ENCODE results near the gene FAM120B. TPM values are rescaled to one million over a fixed set of nuclear protein-coding genes. Genes with fewer than 3 reads are reported as not detected.

FAM120B gene
- total RNA-seq, 1 donor from 2014 or later = 20.5 TPM

DNA sequence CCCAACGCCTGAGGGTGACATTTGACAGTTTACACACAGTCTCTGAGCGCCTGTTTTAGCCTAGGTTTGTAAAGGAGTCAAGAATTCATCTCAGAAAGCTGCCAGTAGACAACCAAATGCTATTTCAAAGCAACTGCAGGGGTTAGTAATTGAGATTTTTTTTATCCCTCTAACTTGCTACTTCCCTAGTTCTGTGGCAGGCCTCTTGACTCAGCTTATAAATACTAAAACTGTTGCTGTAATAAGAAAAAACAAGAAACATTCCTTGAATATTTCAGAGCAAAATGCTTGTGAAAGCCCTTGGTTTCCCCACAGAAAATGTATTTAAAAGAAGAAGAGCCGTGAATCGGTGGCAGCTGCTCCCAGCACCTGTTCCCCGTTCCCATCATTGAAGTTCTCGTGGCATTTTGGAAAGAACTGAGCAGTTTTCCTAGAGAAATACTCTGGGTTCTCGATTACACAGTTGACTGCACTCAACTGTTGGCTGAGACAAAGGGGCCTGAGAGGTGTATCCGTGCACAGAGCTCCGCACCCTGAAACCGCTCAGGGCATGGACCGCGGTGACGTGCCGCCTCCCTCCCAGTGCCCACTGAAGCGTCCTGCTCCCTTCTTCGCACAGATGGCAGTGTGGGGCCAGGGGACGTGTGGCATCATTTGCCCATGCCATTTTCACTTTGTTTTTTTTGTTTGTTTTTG is 36.6 kb upstream of the FAM120B start:
- no peak for ATAC-seq
- peak; percentile 9 for DNase-seq
- intact Hi-C loops (cut with micrococcal nuclease) = no loop called here

DNA sequence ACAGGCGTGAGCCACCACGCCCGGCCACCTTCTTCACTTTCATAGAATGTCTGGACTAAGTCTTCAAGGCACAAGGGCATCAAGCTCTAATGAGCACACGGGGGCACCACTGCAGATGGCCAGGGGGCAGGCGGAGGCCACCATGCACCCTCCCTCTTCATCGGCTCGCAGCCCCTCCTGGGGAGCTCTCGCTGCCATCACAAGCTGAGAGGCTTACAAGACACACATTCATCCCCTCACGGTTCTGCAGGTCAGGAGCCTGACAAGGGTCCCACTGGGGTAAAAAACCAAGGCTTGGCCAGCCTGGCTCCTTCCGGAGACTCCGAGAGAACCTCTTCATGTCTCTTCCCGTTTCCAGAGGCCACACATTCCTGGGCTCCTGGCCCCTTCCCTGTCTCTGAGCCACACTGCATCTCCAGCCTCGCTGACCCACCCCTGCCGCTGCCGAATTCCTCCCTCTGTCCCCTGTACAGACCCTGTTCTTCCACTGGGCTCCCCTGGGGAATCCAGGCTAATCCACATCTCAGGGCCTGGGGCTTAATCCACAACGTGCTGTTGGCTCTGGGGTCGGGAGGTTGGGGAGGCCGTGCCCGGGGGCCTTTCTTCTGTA is 35.5 kb upstream of the FAM120B start:
- DNase-seq = peak; percentile 17
- intact Hi-C loops (cut with micrococcal nuclease) = no loop called here
- ATAC-seq = no peak

DNA sequence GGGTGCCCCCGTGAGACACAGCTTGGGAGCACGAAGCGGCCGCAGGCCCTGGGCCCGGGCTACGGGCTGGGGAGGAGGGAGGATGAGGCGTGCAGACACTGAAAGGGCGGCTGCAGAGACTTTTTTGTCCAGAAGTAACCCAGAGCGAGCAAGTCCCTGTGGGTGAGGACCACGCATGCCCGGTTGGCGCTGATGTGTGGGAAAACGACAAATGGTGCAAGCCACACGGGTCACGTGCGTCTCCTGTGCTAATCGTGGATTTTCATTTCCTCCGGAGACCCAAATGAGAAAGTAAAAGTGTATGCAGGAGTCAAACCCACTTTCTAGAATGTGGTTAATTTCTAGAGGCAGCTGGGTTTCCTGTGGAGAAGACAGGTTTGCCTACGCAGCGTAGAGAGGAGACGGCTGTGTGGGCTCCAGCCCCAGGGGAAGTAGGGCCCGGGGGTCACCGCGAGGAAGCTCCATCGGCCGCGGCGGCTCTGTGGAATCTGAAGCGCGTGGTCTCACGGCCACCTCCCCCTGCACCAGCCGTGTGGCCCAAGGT is 34.7 kb upstream of the FAM120B start:
- DNase-seq = peak; percentile 62
- no peak for ATAC-seq

DNA sequence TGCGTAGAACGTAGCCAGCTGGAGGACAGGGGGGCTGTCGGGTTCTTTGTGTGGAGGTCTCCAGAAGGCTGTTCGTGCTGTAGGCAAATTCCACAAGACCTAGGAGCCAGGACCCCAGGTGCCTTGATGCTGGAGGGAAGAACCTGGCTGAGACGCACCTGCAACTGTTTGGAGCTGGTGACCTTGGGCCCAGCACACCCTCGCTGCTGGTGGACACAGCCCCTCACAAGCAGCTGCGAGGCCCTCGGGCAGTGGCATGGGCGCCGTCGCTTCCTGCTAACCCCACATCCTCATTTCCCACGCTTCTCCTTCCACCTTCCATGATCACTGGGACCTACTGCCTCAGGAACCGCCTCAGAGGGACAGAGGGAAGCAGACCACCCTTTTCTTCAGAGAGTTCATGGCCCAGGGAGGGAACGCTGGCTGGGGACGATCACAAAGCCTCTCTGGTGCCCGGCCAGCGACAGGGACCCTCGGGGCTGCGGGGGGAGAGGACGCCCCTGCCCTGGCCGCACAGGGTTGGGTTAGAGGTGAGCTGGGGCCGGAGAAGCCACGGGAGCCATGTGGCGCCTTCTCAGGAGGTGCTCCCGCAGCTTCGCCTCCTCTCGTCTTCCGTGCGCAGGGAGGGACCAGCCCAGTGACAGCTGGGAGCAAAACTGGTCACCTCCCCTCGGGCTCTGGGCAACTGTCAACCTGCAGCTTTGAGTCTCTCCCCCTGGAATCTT is 34.1 kb upstream of the FAM120B start:
- intact Hi-C loops (cut with micrococcal nuclease) = no loop called here
- DNase-seq (peak; percentile 28), ATAC-seq (no peak)

More for the DNA sequence above, 34.7 kb upstream of the FAM120B start:
- intact Hi-C loops (cut with micrococcal nuclease) = no loop called here

DNA sequence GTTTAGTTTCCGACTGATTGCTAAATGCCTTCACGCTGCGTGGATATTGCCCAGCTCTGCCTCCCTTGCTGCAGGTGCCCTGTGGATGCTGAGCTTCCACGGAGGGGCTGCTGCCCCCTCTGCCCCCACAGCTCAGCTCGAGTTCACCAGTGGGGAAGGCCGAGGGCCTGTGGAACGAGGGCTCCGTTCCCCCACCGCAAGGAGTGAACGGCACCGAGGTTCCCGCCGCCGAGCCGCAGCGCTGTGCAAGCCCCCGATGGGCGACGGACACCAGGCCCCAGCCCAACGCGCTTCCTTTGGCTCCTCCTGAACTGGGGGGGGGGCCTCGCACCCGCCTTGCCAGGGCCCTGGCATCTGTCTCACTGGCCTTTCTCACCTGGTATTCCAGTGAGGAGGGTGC is 33.4 kb upstream of the FAM120B start:
- ATAC-seq (no peak), DNase-seq (peak; percentile 11)
- intact Hi-C loops (cut with micrococcal nuclease) = no loop called here

DNA sequence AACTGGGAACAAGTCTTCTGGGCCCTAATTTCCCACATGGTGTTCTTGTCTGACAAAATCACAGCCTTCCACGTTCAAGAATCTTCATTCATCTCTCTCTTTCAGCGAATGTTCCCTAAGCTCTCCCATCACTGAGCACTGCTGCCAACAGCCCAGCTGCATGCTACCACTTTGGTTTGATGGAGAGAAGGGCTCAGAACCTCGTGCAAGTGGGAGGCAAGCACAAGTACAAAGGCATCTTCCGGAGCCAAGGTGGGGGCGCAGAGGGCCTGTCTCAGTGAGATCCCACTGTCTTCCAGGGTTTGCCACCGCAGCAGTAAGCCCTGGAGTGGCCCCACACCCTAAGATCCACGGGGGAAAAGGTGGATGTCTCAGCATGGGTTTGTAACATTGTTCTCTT is 32.9 kb upstream of the FAM120B start:
- intact Hi-C loops (cut with micrococcal nuclease) = no loop called here
- ATAC-seq (no peak), DNase-seq (no peak)

DNA sequence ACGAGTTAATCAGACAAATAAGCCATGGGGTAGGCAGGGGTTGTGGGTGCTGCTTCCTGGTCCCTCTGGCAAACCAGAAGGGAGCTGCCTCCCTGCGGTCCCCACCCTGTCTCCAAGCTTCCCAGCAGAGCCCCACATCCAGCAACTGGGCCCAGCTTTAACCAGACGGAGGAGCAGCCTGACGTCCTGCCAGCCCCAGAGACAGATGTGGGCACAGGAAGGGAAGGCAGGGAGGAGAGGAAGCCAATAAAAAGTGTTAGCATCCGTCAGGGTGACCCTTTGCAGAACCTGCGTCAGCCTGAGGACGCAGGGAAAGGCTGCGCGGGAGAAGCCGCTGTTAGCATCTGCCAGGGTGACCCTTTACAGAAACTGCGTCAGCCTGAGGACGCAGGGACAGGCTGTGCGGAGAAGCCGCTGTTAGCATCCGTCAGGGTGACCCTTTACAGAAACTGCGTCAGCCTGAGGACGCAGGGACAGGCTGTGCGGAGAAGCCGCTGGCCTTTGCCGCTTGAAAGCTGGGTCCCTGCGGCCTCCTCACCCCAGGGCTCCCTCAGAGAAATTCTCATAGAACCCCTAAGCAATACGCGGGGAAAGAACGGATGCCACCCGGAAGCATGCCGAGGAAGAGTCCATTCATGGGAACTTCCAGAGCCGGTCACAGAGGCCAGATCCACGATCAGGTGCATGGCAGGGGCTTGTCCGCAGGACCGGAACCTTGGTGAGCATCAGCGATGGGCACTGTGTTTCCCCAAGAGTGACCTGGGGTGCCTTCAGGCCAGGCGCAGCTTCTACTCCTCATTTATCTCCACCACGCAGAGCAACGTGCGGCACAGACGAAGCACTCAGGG is 31.6 kb upstream of the FAM120B start:
- DNase-seq = peak; percentile 19
- intact Hi-C loops (cut with micrococcal nuclease) = no loop called here
- no peak for ATAC-seq

DNA sequence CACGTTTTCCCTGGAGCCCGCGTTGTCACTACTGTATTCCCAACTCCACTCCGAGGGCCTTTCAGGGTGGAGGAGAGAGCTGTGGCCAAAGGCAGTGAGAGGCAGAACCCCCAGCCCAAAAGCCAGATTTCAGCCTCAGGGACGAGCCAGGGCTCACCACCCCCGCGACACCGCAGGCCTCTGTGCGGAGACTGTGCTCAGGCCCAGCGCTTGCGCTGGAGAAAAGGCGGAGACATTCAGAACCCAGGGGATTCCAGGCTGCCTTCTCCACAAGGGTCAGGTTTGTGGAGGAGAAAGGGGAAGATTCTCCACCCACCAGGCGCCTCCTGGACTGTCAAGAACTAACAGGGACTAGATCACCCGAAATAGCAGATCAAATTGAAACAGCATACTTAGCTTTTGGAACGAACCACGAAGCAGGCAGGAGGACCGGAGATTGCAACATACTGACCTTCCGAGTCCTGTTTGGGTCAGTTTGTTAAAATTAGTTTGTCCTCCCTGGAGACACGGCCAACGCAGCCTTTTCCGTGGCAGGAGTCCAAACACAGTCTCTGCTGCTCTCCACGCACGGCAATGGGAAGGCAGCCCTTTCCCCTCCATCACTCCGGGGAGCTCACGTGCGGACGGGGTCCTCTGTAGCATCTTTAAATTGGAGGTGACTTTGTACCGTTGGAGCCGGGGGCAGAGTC is 30.0 kb upstream of the FAM120B start:
- intact Hi-C loops (cut with micrococcal nuclease) = no loop called here
- peak; percentile 83 for ATAC-seq
- peak; percentile 70 for DNase-seq

DNA sequence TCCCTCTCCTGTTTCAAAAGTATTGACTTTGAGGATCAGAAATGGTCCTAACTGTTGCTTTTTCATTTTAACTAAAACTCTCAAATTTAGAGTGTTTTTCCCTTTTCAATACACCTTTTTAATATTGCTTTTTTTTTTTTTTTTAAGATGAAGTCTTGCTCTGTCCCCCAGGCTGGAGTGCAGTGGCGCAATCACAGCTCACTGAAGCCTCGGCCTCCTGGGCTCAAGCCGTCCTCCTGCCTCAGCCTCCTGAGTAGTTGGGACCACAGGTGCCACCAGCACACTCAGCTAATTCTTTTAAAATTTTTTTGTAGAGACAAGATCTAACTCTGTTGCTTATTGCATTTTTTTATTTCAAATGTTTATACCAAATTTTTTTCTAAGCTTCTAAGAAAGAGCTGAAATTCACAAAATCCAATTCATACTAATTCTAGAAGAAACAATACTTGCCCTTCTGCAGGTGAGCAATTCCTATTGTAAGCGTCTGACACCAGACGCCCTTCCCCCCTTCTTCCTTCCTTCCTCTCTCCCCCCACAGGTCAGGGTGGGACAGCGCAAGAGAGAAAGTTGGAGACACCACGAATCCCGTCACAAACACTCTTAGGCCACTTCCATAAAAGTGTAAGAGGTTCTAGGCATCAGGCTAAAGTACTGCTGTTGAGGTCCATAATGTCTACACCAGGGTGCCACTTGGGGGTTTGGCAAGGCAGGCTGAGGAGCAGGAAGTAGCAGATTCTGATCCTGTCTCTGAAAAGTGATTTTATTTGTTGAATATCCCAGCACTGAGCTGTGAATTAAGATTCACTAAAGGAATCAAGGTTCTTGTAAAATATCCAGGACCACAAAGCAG is 28.4 kb upstream of the FAM120B start:
- intact Hi-C loops (cut with micrococcal nuclease) = no loop called here
- ATAC-seq = no peak
- DNase-seq = no peak

DNA sequence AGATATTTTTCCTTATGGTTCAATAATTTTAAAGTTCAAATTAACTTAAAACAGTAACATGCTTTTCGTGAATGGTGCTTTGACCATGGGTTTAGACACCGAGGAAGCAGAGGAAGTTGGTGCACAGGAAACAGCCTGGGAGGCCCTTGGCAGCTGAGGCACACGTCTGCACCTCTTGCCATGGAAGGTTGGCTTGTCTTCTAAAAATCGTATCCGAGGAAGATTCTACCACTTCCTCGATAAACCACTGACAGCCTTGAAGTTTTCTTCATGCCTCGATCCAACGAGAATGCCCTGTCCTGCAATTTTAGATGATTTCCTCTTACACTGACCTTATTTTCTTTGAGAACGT is 27.8 kb upstream of the FAM120B start:
- DNase-seq = no peak
- intact Hi-C loops (cut with micrococcal nuclease) = no loop called here
- ATAC-seq = no peak

DNA sequence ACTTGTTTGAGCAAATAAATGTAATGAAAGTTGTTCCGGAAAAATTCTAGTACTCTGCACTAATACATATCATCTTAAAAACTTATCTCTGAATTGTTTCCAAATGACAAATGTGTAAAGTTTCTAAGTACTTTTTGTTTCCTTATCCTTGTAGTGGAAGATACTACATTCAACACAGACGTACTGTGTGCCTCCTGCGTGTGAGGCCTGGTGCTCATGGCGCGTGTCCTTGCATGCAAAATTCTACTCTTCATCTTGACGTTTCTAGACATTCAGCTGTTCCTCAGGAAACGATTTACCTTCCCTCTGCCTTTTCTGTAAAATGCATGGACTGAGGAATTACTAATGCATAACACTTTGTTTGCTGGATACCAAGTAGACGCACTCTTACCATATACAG is 27.1 kb upstream of the FAM120B start:
- no peak for DNase-seq
- intact Hi-C loops (cut with micrococcal nuclease) = no loop called here

DNA sequence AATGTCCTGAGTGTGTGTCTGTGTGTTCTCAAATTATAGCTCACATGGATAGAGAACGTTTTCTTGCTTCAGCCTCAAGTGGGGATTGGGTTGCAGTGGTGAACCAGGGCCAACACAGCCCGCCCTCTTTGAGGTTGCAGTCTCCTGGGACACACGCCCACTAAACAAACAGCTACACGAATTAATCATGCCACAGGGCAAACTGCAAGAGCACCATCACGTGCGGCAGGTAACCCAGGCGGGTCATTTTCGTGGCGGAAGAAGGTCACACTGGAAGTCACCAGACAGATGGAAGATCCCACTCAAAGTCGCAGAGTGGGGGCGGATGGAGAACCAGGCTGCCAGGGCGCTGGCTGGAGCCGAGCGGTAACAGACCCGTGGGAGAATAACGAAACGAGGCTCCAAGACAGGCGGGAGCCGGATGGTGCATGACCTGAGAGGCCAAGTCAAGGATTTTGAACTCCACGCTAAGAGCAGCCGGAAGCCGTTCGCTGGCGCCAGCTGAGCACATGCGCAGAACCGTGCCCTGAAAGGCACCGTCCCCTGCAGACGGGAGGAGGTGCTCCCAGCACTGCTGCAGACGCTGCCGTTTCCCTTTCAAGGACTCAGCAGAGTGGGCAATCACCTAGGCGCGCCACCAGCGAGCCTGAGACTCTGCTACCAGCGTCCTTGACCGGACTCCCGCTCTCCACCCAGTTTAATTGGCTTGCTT is 26.4 kb upstream of the FAM120B start:
- ATAC-seq (peak; percentile 67), DNase-seq (peak; percentile 84)
- intact Hi-C loops (cut with micrococcal nuclease) = no loop called here

More for the DNA sequence above, 27.1 kb upstream of the FAM120B start:
- ATAC-seq = no peak

DNA sequence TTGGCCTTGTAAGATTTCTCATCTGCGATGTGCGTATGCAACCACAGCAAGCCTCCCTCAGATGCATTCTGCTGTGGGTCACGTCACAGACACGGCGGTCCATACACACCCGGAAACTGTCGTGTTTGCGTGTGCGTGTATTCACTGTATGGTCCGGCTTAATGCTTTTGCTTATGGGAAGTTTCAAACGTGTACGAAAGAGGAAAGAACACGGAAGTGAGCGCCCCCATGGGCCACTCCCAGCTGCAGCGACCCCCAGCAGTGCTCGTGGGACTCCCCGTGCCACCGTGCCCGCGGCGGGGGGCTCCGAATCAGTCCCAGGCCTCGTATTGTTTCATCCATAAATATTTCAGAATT is 25.9 kb upstream of the FAM120B start:
- DNase-seq (no peak), ATAC-seq (no peak)
- intact Hi-C loops (cut with micrococcal nuclease) = no loop called here

DNA sequence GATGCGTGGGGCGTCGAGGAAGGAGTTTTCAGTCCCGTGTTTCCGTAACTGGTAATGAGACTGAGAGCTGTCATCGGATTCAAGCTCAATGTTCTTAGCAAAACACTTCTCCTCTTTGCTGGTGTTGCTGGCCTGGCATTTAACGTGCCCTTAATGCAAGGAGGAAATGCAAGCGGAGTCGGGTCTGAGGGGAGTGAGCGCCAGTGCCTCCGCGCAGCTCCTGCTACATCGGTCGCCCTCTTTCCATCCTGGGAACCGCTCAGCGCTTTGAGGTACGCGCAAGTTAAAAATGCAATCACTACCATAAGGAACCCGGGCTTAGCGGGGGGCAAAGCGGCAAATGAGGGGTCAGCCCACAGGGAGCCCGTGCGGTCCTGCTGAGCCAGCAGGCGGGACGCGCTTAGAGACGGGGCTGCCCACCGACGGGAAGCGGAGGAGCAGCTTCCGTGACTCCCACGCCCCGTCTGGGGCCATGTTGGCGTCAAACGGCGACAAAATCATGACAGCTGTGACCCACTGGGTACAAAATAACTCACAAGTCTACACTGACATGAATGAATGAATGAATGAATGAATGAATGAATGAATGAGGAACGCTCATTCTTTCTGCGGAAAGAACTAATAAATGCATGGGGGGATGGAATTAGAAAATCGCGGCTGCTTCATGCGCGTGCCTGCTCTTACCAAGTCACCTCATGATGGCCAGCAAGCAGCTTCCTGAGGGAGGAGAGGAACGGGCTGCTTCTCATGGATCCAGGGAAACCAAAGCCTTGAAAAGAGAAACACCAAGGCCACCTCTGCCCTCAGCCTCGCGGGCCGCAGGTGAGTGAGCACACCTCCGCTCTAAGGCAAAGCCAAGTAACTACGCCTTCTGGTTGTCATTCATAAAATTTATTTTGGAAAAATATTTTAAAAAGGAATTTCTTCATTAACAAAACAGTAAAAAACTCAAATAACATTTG is 24.9 kb upstream of the FAM120B start:
- DNase-seq = no peak
- intact Hi-C loops (cut with micrococcal nuclease) = no loop called here
- no peak for ATAC-seq

DNA sequence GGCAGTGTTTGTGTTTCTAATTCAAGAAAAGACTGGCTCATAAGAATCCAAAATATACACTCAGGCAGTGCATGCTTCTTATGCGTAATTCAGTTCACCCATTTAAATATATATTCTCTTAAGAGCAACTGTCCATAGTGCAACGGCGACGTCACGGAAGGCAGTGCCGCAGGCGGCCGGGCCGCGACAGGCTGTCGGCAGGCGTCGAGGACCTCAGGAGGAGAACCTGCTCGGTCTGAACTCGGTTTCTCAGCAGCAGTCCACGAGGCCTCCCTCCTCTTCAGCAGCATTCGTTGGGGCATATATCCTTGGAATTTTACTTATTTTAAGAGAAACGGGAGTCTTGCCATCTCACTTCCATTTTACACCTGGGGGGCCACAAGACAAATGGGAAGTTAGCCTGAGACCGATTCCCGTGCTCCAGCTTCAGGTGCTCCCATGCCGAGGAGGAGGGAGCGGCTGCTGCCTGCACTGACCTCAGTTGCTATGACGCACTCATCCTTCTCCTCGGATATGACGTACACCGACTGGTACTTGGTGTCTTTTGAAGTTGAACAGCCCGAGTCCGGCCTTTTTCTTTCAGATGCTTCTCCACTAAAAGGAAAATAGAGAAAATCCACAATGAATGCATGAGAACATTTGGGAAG is 23.9 kb upstream of the FAM120B start:
- intact Hi-C loops (cut with micrococcal nuclease) = no loop called here
- DNase-seq = no peak
- ATAC-seq = no peak

All from left ventricle myocardium superior (tissue), 1 donor.